Measurements from ENCODE around the gene GRWD1. TPM values are rescaled to one million over a fixed set of nuclear protein-coding genes. Genes with fewer than 3 reads are reported as not detected.

The GRWD1 gene
- total and polyA plus RNA-seq, 2 experiments from 2014 or later: 25.2 to 33.1 TPM

DNA sequence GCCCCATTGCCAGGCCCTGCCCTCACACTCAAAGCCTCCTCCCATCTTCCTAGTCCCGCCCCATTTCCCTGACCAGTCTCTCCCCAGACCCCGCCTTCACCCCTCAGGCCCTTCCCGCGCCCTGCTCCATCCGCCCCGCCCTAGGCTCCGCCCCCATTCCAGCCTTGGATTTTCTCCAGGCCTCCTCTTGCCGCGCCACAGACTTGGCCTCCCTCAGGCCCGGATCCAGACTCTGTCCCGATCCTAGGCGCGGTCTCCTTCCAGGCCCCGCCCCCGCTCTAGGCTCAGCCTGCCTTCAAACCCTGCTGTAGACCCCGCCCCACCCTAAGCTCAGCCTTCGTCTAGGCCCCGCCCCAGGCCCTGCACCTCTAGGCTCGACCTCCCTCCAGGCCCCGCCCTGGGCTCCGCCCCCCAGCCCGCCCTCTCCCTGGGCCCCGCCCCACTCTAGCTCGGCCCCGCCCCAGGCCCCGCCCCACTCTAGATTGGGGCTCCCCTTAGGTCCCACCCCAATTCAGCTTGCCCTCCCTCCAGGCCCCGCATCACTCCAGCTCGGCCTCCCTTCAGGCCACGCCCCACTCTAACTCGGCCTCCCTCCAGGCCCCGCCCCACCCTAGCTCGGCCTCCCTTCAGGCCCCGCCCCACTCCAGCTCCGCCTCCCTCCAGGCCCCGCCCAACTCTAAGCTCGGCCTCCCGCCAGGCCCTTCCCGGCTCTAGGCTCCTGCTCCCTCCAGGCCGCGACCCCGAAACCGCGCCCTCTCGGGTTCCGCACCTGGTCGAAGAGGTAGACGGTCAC is 47.3 kb downstream of the GRWD1 start:
- Histone ChIP-seq H3K27me3 (no peaks in the 10 kb centered on the region), H2AFZ (peak overlapping the region; percentile 46), H3K27ac (peak overlapping the region; percentile 68)

DNA sequence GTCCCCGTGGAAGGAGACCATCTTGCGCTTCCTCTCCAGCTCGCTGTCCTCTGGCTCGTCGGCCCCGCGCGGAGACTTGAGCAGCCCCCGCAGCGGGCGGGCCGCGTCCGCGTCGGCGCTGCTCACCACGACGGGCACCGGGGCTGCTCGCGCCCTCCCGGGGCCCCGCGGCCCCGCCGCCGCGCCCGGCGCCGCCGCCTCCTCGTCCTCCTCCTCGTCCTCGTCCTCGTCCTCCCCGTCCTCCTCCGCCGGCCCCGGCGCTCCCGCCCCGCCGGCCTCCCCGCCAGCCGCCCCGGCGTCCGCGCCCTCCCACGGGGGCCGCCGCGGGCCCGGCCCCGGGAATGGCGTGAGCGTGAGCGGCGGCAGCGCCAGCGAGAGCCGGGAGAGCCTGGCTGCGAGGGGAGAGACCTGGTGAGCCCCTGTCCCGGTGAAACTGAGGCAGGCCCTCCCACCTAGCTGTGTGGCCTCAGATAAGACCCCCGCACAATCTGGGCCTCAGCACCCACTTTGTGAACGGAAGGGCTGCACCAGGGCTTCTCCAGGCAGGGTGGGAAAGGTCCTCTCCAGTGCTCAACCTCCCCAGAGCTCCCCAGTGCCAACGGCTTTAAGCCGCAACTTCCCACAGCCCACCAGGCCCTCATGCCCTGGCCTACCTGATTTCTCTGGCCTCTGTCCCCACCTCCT is 48.1 kb downstream of the GRWD1 start:
- peak overlapping the region; percentile 46 for H2AFZ ChIP-seq

More for the DNA sequence above, 47.3 kb downstream of the GRWD1 start:
- H3K4me1 ChIP-seq (ENCODE audit: insufficient read depth): peaks cover 9% of the 10 kb centered on the region
- H3K4me2 ChIP-seq: peak overlapping the region; percentile 71
- H3K9me2 ChIP-seq (replicated peaks; ENCODE audit: insufficient read depth): no peaks in the 10 kb centered on the region
- peaks cover 7% of the 10 kb centered on the region for H3K79me2 ChIP-seq
- 3% methylated on average over 14 of the region's 47 CpGs for WGBS (ENCODE audit: low lambda C conversion rate, missing lambda C conversion rate)
- H3K4me3 ChIP-seq: peak overlapping the region; percentile 31
- TF ChIP-seq EZH2phosphoT487 (IDR thresholded peaks at IDR 0.05; ENCODE audit: low read depth, severe bottlenecking, unreplicated experiment) (no peak), EZH2 (IDR thresholded peaks at IDR 0.05; ENCODE audit: borderline replicate concordance) (no peak)
- TF ChIP-seq, protein P1, sequence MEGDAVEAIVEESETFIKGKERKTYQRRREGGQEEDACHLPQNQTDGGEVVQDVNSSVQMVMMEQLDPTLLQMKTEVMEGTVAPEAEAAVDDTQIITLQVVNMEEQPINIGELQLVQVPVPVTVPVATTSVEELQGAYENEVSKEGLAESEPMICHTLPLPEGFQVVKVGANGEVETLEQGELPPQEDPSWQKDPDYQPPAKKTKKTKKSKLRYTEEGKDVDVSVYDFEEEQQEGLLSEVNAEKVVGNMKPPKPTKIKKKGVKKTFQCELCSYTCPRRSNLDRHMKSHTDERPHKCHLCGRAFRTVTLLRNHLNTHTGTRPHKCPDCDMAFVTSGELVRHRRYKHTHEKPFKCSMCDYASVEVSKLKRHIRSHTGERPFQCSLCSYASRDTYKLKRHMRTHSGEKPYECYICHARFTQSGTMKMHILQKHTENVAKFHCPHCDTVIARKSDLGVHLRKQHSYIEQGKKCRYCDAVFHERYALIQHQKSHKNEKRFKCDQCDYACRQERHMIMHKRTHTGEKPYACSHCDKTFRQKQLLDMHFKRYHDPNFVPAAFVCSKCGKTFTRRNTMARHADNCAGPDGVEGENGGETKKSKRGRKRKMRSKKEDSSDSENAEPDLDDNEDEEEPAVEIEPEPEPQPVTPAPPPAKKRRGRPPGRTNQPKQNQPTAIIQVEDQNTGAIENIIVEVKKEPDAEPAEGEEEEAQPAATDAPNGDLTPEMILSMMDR (IDR thresholded peaks at IDR 0.05; ENCODE audit: poor library complexity): no peak
- no peaks in the 10 kb centered on the region for H3K9me3 ChIP-seq (ENCODE audit: low read depth)
- DNase-seq (ENCODE audit: low spot score): peak; percentile 96
- no peaks in the 10 kb centered on the region for H3K36me3 ChIP-seq (replicated peaks; ENCODE audit: insufficient read depth, low read depth)
- H4K20me1 ChIP-seq (ENCODE audit: insufficient read depth, poor library complexity, severe bottlenecking): no peaks in the 10 kb centered on the region

DNA sequence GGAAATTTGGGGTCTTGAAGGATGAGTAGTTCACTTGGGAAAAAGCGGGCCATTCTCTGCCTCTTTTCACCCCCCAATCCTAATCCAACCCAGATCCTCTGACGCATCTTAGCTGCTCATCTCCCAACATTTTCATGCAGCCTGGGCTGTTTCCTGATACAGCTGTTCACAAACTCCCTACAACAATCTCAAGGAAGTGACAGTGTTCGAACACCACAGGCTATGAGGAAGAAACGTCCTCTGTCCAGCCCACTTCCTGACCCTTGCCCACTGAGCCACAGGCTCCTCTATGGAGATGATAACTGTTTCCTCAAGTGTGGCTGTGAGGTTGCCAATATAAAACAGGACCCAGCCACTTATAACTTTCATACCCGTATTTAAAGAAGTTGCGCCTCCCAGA is 49.6 kb downstream of the GRWD1 start:
- H3K4me2 ChIP-seq: no peak overlapping the region
- no peak for DNase-seq (ENCODE audit: low spot score)
- H2AFZ ChIP-seq: no peak overlapping the region
- TF ChIP-seq, protein P1 (IDR thresholded peaks at IDR 0.05; ENCODE audit: poor library complexity): no peak
- TF ChIP-seq EZH2phosphoT487 (IDR thresholded peaks at IDR 0.05; ENCODE audit: low read depth, severe bottlenecking, unreplicated experiment): no peak
- no peak for TF ChIP-seq EZH2 (IDR thresholded peaks at IDR 0.05; ENCODE audit: borderline replicate concordance)
- H4K20me1 ChIP-seq (ENCODE audit: insufficient read depth, poor library complexity, severe bottlenecking): no peaks in the 10 kb centered on the region
- H3K9me2 ChIP-seq (replicated peaks; ENCODE audit: insufficient read depth): no peaks in the 10 kb centered on the region
- no peaks in the 10 kb centered on the region for H3K36me3 ChIP-seq (replicated peaks; ENCODE audit: insufficient read depth, low read depth)
- no peak overlapping the region for H3K4me3 ChIP-seq
- H3K9me3 ChIP-seq (ENCODE audit: low read depth): no peaks in the 10 kb centered on the region
- H3K4me1 ChIP-seq (ENCODE audit: insufficient read depth): peaks cover 7% of the 10 kb centered on the region
- no peaks in the 10 kb centered on the region for H3K27me3 ChIP-seq
- no peak overlapping the region for H3K27ac ChIP-seq
- WGBS (ENCODE audit: low lambda C conversion rate, missing lambda C conversion rate): 80% methylated on average over 6 of the region's 6 CpGs
- peaks cover 7% of the 10 kb centered on the region for H3K79me2 ChIP-seq

More for the DNA sequence above, 48.1 kb downstream of the GRWD1 start:
- H3K79me2 ChIP-seq: peaks cover 7% of the 10 kb centered on the region
- no peaks in the 10 kb centered on the region for H3K27me3 ChIP-seq
- no peaks in the 10 kb centered on the region for H3K36me3 ChIP-seq (replicated peaks; ENCODE audit: insufficient read depth, low read depth)
- no peaks in the 10 kb centered on the region for H3K9me2 ChIP-seq (replicated peaks; ENCODE audit: insufficient read depth)
- peak overlapping the region; percentile 94 for H3K4me2 ChIP-seq
- no peak for DNase-seq (ENCODE audit: low spot score)
- no peaks in the 10 kb centered on the region for H3K9me3 ChIP-seq (ENCODE audit: low read depth)
- H4K20me1 ChIP-seq (ENCODE audit: insufficient read depth, poor library complexity, severe bottlenecking): no peaks in the 10 kb centered on the region
- 16% methylated on average over 22 of the region's 70 CpGs for WGBS (ENCODE audit: low lambda C conversion rate, missing lambda C conversion rate)
- TF ChIP-seq EZH2 (IDR thresholded peaks at IDR 0.05; ENCODE audit: borderline replicate concordance): no peak
- TF ChIP-seq EZH2phosphoT487 (IDR thresholded peaks at IDR 0.05; ENCODE audit: low read depth, severe bottlenecking, unreplicated experiment): no peak
- TF ChIP-seq, protein P1 (IDR thresholded peaks at IDR 0.05; ENCODE audit: poor library complexity): no peak
- H3K4me1 ChIP-seq (ENCODE audit: insufficient read depth): peaks cover 7% of the 10 kb centered on the region
- peak overlapping the region; percentile 68 for H3K27ac ChIP-seq
- peak overlapping the region; percentile 37 for H3K4me3 ChIP-seq
